Smooth muscle cell (in vitro differentiated cells): ENCODE data around the gene MPP3. TPM values are rescaled to one million over a fixed set of nuclear protein-coding genes. Genes with fewer than 3 reads are reported as not detected.

ENCODE experiments used
- DNase-seq: peaks from one replicate; lab custom pipeline; 2025; ENCODE audit not compliant: unreplicated experiment; lab: John Stamatoyannopoulos, UW
- H2AFZ ChIP-seq: fragments of 200-600 bp; sonication (generic); 2 replicates; pipeline ENCODE4 v1.6.0; 2016; ENCODE audit warnings: antibody characterized with exemption, low read depth, mild to moderate bottlenecking
- H3F3A ChIP-seq: fragments of 200-600 bp; sonication (generic); 2 replicates; pipeline ENCODE4 v1.6.0; 2017; ENCODE audit warnings: antibody characterized with exemption, low read depth
- H3K27ac ChIP-seq: fragments of 200-600 bp; sonication (generic); 2 replicates; pipeline ENCODE4 v1.5.1; 2016; ENCODE audit warnings: low read depth, mild to moderate bottlenecking
- H3K27me3 ChIP-seq: fragments of 200-600 bp; sonication (generic); 2 replicates; pipeline ENCODE4 v1.6.1; 2016; ENCODE audit warnings: low read depth, mild to moderate bottlenecking
- H3K36me3 ChIP-seq: fragments of 200-600 bp; sonication (generic); 2 replicates; pipeline ENCODE4 v1.5.1; 2016; ENCODE audit warnings: low read depth
- H3K4me1 ChIP-seq: fragments of 200-600 bp; sonication (generic); 2 replicates; pipeline ENCODE4 v1.5.1; 2016; ENCODE audit warnings: low read depth
- H3K4me2 ChIP-seq: fragments of 200-600 bp; sonication (generic); 2 replicates; pipeline ENCODE4 v1.6.0; 2016; ENCODE audit warnings: mild to moderate bottlenecking
- H3K4me3 ChIP-seq: fragments of 200-600 bp; sonication (generic); 2 replicates; pipeline ENCODE4 v1.5.1; 2016; ENCODE audit warnings: mild to moderate bottlenecking
- H3K79me2 ChIP-seq: fragments of 200-600 bp; sonication (generic); 2 replicates; pipeline ENCODE4 v1.6.0; 2016; ENCODE audit warnings: low read depth, mild to moderate bottlenecking
- H3K9ac ChIP-seq: fragments of 200-600 bp; sonication (generic); 2 replicates; pipeline ENCODE4 v1.6.0; 2016; ENCODE audit warnings: low read depth
- H3K9me3 ChIP-seq: fragments of 200-600 bp; sonication (generic); replicated peaks from 2 replicates; pipeline ENCODE4 v1.5.1; 2016; ENCODE audit warnings: low read depth
- H4K20me1 ChIP-seq: fragments of 200-600 bp; sonication (generic); 2 replicates; pipeline ENCODE4 v1.6.0; 2016; ENCODE audit warnings: low read depth
- whole genome bisulfite sequencing: methylation state at CpG from one replicate; pipeline ENCODE4 v1.1.7; 2016; ENCODE audit warnings: low lambda C conversion rate; 5-methylcytosine and 5-hydroxymethylcytosine counted together
- polyA plus RNA-seq: library from polyadenylated mRNA; unstranded; fragments of >200 nt; fragmentation: Nextera tagmentation; extraction: Ambion mirVana; gene quantifications from 2 replicates; pipeline ENCODE4 v1.2.1, GENCODE V29; 2016
- total RNA-seq: library from RNA; depleted of rRNA; stranded (reverse); fragments of >200 nt; gene quantifications from 2 replicates; pipeline ENCODE4 v1.2.3, GENCODE V29; 2014
- TF ChIP-seq, protein P1 (sequence below): fragments of 200-600 bp; sonication (generic); IDR thresholded peaks from 2 replicates; pipeline ENCODE4 v1.5.1; 2017; ENCODE audit warnings: borderline replicate concordance, mild to moderate bottlenecking, antibody characterized with exemption; ENCODE audit not compliant: insufficient read depth, poor library complexity, severe bottlenecking

MPP3 gene
- total and polyA plus RNA-seq, 2 experiments from 2014 or later = 6.7 to 8.1 TPM

DNA sequence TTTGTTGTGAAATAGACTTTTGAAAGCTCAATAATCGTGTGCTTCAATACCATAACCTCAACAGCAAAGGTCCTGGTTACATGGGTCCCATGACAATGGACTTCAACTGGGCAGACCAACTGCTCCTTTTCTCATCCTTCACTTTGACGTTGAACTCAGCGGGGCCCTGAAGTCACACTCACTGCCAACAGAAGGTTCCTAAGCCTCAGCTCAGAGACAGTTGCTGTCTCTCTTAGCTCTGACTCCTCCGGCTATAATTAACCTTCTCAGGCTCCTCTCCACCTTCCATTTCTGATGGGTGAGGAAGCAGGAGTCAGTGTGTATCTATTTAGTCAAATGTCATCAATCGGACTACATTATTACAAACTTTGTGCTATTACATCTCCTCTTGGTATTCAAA is 23.8 kb downstream of the MPP3 start:
- no peak overlapping the region for H3K4me2 ChIP-seq
- H3K4me1 ChIP-seq = no peaks in the 10 kb centered on the region
- no peak overlapping the region for H3K27ac ChIP-seq
- no peak for DNase-seq
- no peaks in the 10 kb centered on the region for H3K27me3 ChIP-seq
- H3K9me3 ChIP-seq = no peaks in the 10 kb centered on the region
- H3F3A ChIP-seq = no peaks in the 10 kb centered on the region
- no peaks in the 10 kb centered on the region for H3K36me3 ChIP-seq
- H4K20me1 ChIP-seq = no peaks in the 10 kb centered on the region
- H2AFZ ChIP-seq = no peak overlapping the region
- 97% methylated on average over 5 of the region's 5 CpGs for WGBS
- no peak overlapping the region for H3K4me3 ChIP-seq
- TF ChIP-seq, protein P1, sequence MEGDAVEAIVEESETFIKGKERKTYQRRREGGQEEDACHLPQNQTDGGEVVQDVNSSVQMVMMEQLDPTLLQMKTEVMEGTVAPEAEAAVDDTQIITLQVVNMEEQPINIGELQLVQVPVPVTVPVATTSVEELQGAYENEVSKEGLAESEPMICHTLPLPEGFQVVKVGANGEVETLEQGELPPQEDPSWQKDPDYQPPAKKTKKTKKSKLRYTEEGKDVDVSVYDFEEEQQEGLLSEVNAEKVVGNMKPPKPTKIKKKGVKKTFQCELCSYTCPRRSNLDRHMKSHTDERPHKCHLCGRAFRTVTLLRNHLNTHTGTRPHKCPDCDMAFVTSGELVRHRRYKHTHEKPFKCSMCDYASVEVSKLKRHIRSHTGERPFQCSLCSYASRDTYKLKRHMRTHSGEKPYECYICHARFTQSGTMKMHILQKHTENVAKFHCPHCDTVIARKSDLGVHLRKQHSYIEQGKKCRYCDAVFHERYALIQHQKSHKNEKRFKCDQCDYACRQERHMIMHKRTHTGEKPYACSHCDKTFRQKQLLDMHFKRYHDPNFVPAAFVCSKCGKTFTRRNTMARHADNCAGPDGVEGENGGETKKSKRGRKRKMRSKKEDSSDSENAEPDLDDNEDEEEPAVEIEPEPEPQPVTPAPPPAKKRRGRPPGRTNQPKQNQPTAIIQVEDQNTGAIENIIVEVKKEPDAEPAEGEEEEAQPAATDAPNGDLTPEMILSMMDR = no peak
- H3K79me2 ChIP-seq = no peaks in the 10 kb centered on the region
- no peak overlapping the region for H3K9ac ChIP-seq

DNA sequence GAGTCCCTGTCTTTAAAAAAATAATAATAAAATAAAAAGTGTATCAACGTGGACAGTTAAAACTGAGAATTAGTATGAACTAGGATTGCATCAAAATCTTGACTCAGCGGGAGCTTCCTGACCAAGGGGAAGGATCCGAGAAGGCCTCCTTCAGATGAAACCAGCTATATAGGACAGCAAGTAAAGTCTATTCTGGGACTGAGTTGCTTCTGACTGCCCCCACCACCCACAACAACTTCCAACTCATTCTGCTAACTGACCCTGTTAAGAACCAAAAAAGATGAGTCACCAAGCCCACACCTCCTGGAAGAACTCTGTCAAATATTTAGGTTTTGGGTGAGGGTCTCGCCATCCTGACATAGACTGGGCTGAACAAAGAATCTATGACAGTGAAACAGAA is 24.9 kb downstream of the MPP3 start:
- no peaks in the 10 kb centered on the region for H3K79me2 ChIP-seq
- no peaks in the 10 kb centered on the region for H4K20me1 ChIP-seq
- no peaks in the 10 kb centered on the region for H3K36me3 ChIP-seq
- H3K27ac ChIP-seq = no peak overlapping the region
- H3K4me3 ChIP-seq = no peak overlapping the region
- H2AFZ ChIP-seq = no peak overlapping the region
- no peak for DNase-seq
- WGBS = 83% methylated on average over 4 of the region's 4 CpGs
- H3K9me3 ChIP-seq = no peaks in the 10 kb centered on the region
- H3K9ac ChIP-seq = no peak overlapping the region
- TF ChIP-seq, protein P1 = no peak
- no peaks in the 10 kb centered on the region for H3K4me1 ChIP-seq
- no peak overlapping the region for H3K4me2 ChIP-seq
- no peaks in the 10 kb centered on the region for H3F3A ChIP-seq
- no peaks in the 10 kb centered on the region for H3K27me3 ChIP-seq

DNA sequence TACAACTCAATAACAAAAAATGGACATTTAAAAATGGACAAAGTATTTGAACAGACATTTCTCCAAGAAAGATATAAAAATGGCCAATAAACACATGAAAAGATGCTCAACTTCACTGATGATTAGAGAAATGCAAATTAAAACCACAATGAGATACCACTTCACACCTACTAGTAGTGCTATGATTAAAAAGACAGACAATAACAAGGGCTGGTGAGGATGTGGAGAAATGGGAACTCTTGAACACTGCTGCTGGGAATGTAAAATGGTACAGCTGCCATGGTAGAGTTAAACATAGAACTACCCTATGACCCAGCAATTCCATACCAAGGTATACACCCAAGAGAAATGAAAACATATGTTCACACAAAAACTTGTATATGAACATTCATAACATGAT is 27.8 kb downstream of the MPP3 start:
- Histone ChIP-seq H3K27ac (no peak overlapping the region), H3K4me2 (no peak overlapping the region), H3K4me1 (no peaks in the 10 kb centered on the region), H2AFZ (no peak overlapping the region), H3K9ac (no peak overlapping the region), H4K20me1 (no peaks in the 10 kb centered on the region), H3K27me3 (no peaks in the 10 kb centered on the region), H3K79me2 (no peaks in the 10 kb centered on the region), H3K36me3 (no peaks in the 10 kb centered on the region), H3F3A (no peaks in the 10 kb centered on the region), H3K9me3 (no peaks in the 10 kb centered on the region), H3K4me3 (no peak overlapping the region)
- TF ChIP-seq, protein P1 = no peak
- DNase-seq = no peak

DNA sequence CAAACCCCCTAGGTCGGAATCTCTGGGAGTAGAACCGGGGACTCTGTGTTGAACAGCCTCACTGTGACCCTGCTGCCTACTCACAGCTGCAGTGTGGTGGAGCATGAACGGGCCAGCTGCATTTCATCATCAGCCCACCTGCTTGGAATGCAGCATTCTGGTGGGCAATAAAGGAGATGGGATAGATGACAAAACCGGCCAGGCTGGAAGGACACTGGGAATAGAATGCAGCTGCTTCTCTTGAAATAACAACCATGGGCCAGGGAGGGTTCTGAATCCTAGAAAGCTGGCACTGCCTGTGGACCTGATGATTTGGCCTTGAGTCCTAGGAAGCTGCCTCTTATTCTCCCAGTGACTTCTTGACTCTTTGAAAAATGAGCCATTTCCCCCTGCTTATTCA is 29.2 kb downstream of the MPP3 start:
- TF ChIP-seq, protein P1 = no peak
- Histone ChIP-seq H2AFZ (no peak overlapping the region), H3K9ac (no peak overlapping the region), H3K79me2 (no peaks in the 10 kb centered on the region), H3K4me1 (no peaks in the 10 kb centered on the region), H3K4me3 (no peak overlapping the region), H3K9me3 (no peaks in the 10 kb centered on the region), H3K27me3 (no peaks in the 10 kb centered on the region), H4K20me1 (no peaks in the 10 kb centered on the region), H3K4me2 (no peak overlapping the region), H3K36me3 (no peaks in the 10 kb centered on the region), H3F3A (no peaks in the 10 kb centered on the region), H3K27ac (no peak overlapping the region)
- no peak for DNase-seq
- 67% methylated on average over 4 of the region's 4 CpGs for WGBS
